GM23248 (cell line): ENCODE results near the gene NUP214. TPM values are rescaled to one million over a fixed set of nuclear protein-coding genes. Genes with fewer than 3 reads are reported as not detected.

Experiments used
- DNase-seq: peaks from one replicate; pipeline ENCODE4 v3.0.0-alpha.2; 2015
- H2AFZ ChIP-seq: fragments of 200-600 bp; sonication (generic); 2 replicates; pipeline ENCODE4 v1.6.1; 2016; ENCODE audit warnings: antibody characterized with exemption
- H3F3A ChIP-seq: fragments of 200-600 bp; sonication (generic); 2 replicates; pipeline ENCODE4 v1.6.1; 2016; ENCODE audit warnings: mild to moderate bottlenecking, antibody characterized with exemption, mixed run types; ENCODE audit not compliant: insufficient read depth
- H3K27ac ChIP-seq: fragments of 200-600 bp; sonication (generic); 2 replicates; pipeline ENCODE4 v1.5.1; 2016; ENCODE audit warnings: mild to moderate bottlenecking
- H3K27me3 ChIP-seq: fragments of 200-600 bp; sonication (generic); replicated peaks from 2 replicates; pipeline ENCODE4 v1.6.1; 2016; ENCODE audit warnings: mild to moderate bottlenecking; ENCODE audit not compliant: insufficient read depth
- H3K36me3 ChIP-seq: fragments of 200-600 bp; sonication (generic); 2 replicates; pipeline ENCODE4 v1.6.1; 2016; ENCODE audit warnings: low read depth, mild to moderate bottlenecking
- H3K4me1 ChIP-seq: fragments of 200-600 bp; sonication (generic); 2 replicates; pipeline ENCODE4 v1.6.1; 2016; ENCODE audit warnings: mild to moderate bottlenecking; ENCODE audit not compliant: insufficient read depth
- H3K4me2 ChIP-seq: fragments of 200-600 bp; sonication (generic); one replicate; pipeline ENCODE4 v1.6.1; 2016; ENCODE audit warnings: mild to moderate bottlenecking; ENCODE audit not compliant: unreplicated experiment
- H3K4me3 ChIP-seq: fragments of 200-600 bp; sonication (generic); 2 replicates; pipeline ENCODE4 v1.5.1; 2016; ENCODE audit warnings: mild to moderate bottlenecking
- H3K79me2 ChIP-seq: fragments of 200-600 bp; sonication (generic); 2 replicates; pipeline ENCODE4 v1.6.1; 2016; ENCODE audit warnings: mild to moderate bottlenecking; ENCODE audit not compliant: insufficient read depth
- H3K9ac ChIP-seq: fragments of 200-600 bp; sonication (generic); 2 replicates; pipeline ENCODE4 v1.6.1; 2016; ENCODE audit warnings: mild to moderate bottlenecking
- H3K9me2 ChIP-seq: fragments of 200-600 bp; sonication (generic); 2 replicates; pipeline ENCODE4 v1.6.1; 2016; ENCODE audit warnings: mixed run types, mild to moderate bottlenecking, moderate library complexity; ENCODE audit not compliant: insufficient read depth
- H3K9me3 ChIP-seq: fragments of 200-600 bp; sonication (generic); one replicate; pipeline ENCODE4 v1.6.1; 2017; ENCODE audit warnings: low read depth
- H4K20me1 ChIP-seq: fragments of 200-600 bp; sonication (generic); 2 replicates; pipeline ENCODE4 v1.6.0; 2016; ENCODE audit not compliant: insufficient read depth
- EZH2 ChIP-seq: fragments of 200-600 bp; sonication (generic); IDR thresholded peaks from 2 replicates; pipeline ENCODE4 v1.6.1; 2018; ENCODE audit warnings: antibody characterized with exemption, mild to moderate bottlenecking; ENCODE audit not compliant: insufficient read depth, poor library complexity, severe bottlenecking
- EZH2phosphoT487 ChIP-seq: fragments of 200-600 bp; sonication (generic); IDR thresholded peaks from 2 replicates; pipeline ENCODE4 v1.6.1; 2018; ENCODE audit warnings: antibody characterized with exemption, moderate library complexity, mild to moderate bottlenecking, low read depth; ENCODE audit not compliant: insufficient read depth
- WGBS, 2 experiments: methylation state at CpG; one replicate each; pipeline ENCODE4 v1.1.6; 2015 to 2017; ENCODE audit warnings: low lambda C conversion rate in 2 of 2, low coverage in 1 of 2; ENCODE audit errors: missing lambda C conversion rate in 2 of 2; 5-methylcytosine and 5-hydroxymethylcytosine counted together
- in situ Hi-C: fragments of 300-500 bp; cut with MboI; formaldehyde crosslinking; loops from 2 replicates; pipeline ENCODE4 v1.15.0; 2020
- polyA plus RNA-seq: library from polyadenylated mRNA; unstranded; fragments of >200 nt; fragmentation: Nextera tagmentation; extraction: Ambion mirVana; gene quantifications from 2 replicates; pipeline ENCODE4 v1.2.1, GENCODE V29; 2016
- total RNA-seq: library from RNA; depleted of rRNA; stranded (reverse); fragments of >200 nt; shearing (Covaris generic); gene quantifications from 2 replicates; pipeline ENCODE4 v1.2.3, GENCODE V29; 2014

Gene NUP214
- total and polyA plus RNA-seq, 2 experiments from 2014 or later = 13.1 to 14.3 TPM

DNA sequence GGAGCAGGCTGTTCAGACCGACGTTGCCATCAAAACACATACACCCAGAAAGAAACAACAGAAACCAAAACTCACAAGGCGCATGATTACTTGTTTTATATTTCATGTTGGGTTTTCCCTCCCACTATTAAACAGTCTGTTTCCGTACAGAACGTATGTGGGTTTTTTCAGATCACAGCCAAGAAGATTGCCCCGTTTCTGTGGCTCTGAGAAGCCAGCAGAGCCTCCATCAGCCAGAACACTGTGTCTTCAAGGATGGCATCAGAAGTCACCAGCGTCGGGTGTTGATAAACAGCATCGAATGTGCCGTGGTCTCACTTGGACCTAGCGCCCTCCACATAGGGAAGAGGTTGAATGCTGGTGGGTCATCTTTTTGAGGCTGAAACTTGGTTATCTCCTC is 108.2 kb downstream of the NUP214 start:
- TF ChIP-seq EZH2 = no peak
- TF ChIP-seq EZH2phosphoT487 = no peak
- Histone ChIP-seq H3F3A (peaks cover 12% of the 10 kb centered on the region; the same call in 1 of the 2 replicates), H3K27ac (no peak overlapping the region), H3K4me2 (no peak overlapping the region), H3K9me3 (no peaks in the 10 kb centered on the region), H3K9me2 (no peaks in the 10 kb centered on the region), H3K9ac (no peak overlapping the region), H3K79me2 (no peaks in the 10 kb centered on the region), H3K36me3 (no peaks in the 10 kb centered on the region; the same call in 1 of the 2 replicates), H4K20me1 (no peaks in the 10 kb centered on the region), H3K27me3 (no peaks in the 10 kb centered on the region), H2AFZ (no peak overlapping the region), H3K4me1 (peaks cover 10% of the 10 kb centered on the region), H3K4me3 (no peak overlapping the region)
- DNase-seq = no peak
- in situ Hi-C loops = no loop called here
- WGBS, 2 experiments = 93 to 96% methylated on average over 11 of the region's 11 CpGs

- no peaks in the 10 kb centered on the region for H3K79me2 ChIP-seq
- 91 to 95% methylated on average over 9 of the region's 9 CpGs for WGBS, 2 experiments
- H3K4me1 ChIP-seq = peaks cover 10% of the 10 kb centered on the region
- peaks cover 12% of the 10 kb centered on the region; the same call in 1 of the 2 replicates for H3F3A ChIP-seq
- H4K20me1 ChIP-seq = no peaks in the 10 kb centered on the region
- H3K9me2 ChIP-seq = no peaks in the 10 kb centered on the region
- no peak overlapping the region for H3K27ac ChIP-seq
- in situ Hi-C loops = no loop called here
- no peak overlapping the region for H3K9ac ChIP-seq
- H2AFZ ChIP-seq = no peak overlapping the region
- H3K4me2 ChIP-seq = no peak overlapping the region
- no peak overlapping the region for H3K4me3 ChIP-seq
- no peak for DNase-seq
- H3K36me3 ChIP-seq = no peaks in the 10 kb centered on the region; the same call in 1 of the 2 replicates
- H3K27me3 ChIP-seq = no peaks in the 10 kb centered on the region
- H3K9me3 ChIP-seq = no peaks in the 10 kb centered on the region
- no peak for TF ChIP-seq EZH2
- TF ChIP-seq EZH2phosphoT487 = no peak
Observed at GRCh38 chr9:131233995-131234394, 108.6 kb downstream of the NUP214 start.

- Histone ChIP-seq H3K9ac (no peak overlapping the region), H3K79me2 (no peaks in the 10 kb centered on the region), H3K4me2 (no peak overlapping the region), H3K4me3 (no peak overlapping the region), H3K36me3 (no peaks in the 10 kb centered on the region; the same call in 1 of the 2 replicates), H3K27me3 (no peaks in the 10 kb centered on the region), H2AFZ (no peak overlapping the region), H4K20me1 (no peaks in the 10 kb centered on the region), H3K9me3 (no peaks in the 10 kb centered on the region), H3K4me1 (peaks cover 10% of the 10 kb centered on the region), H3K27ac (no peak overlapping the region), H3K9me2 (no peaks in the 10 kb centered on the region), H3F3A (peaks cover 12% of the 10 kb centered on the region; the same call in 1 of the 2 replicates)
- TF ChIP-seq EZH2 (no peak), EZH2phosphoT487 (no peak)
- WGBS, 2 experiments = 83% methylated on average over 16 of the region's 16 CpGs
- in situ Hi-C loops = no loop called here
- DNase-seq = no peak
Observed at GRCh38 chr9:131234799-131235479, 109.6 kb downstream of the NUP214 start.

GRCh38 chr9:131235480-131235851 is 110.1 kb downstream of the NUP214 start:
- Histone ChIP-seq H3K4me1 (peaks cover 10% of the 10 kb centered on the region), H3K27ac (no peak overlapping the region), H3K79me2 (no peaks in the 10 kb centered on the region), H3F3A (peaks cover 12% of the 10 kb centered on the region; the same call in 1 of the 2 replicates), H2AFZ (no peak overlapping the region), H3K9me3 (no peaks in the 10 kb centered on the region), H3K9ac (no peak overlapping the region), H3K9me2 (no peaks in the 10 kb centered on the region), H3K4me2 (no peak overlapping the region), H3K36me3 (no peaks in the 10 kb centered on the region; the same call in 1 of the 2 replicates), H4K20me1 (no peaks in the 10 kb centered on the region), H3K27me3 (no peaks in the 10 kb centered on the region), H3K4me3 (no peak overlapping the region)
- 93 to 94% methylated on average over 8 to 9 of the region's 9 CpGs for WGBS, 2 experiments
- TF ChIP-seq EZH2 = no peak
- TF ChIP-seq EZH2phosphoT487 = no peak
- no peak for DNase-seq
- in situ Hi-C loops = no loop called here
